Measurements from ENCODE around the gene LNP1.

DNA sequence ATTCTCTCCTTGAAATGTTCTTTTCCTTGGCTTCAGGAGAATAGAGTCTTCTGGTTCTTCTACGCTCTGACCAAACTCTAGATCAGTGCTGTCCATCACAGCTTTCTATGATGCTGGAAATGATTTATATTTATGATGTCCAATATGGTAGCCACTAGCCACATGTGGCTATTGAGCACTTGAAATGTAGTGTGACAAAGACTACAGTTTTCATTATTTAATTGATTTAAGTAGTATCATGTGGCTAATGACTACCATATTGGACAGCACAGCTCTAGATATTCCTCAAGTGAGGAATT is 2.9 kb downstream of the LNP1 start:
- TF ChIP-seq, protein P1, sequence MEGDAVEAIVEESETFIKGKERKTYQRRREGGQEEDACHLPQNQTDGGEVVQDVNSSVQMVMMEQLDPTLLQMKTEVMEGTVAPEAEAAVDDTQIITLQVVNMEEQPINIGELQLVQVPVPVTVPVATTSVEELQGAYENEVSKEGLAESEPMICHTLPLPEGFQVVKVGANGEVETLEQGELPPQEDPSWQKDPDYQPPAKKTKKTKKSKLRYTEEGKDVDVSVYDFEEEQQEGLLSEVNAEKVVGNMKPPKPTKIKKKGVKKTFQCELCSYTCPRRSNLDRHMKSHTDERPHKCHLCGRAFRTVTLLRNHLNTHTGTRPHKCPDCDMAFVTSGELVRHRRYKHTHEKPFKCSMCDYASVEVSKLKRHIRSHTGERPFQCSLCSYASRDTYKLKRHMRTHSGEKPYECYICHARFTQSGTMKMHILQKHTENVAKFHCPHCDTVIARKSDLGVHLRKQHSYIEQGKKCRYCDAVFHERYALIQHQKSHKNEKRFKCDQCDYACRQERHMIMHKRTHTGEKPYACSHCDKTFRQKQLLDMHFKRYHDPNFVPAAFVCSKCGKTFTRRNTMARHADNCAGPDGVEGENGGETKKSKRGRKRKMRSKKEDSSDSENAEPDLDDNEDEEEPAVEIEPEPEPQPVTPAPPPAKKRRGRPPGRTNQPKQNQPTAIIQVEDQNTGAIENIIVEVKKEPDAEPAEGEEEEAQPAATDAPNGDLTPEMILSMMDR (IDR thresholded peaks at IDR 0.05; ENCODE audit: insufficient read depth, low read length, poor library complexity, severe bottlenecking), result no peak
- no peak for TF ChIP-seq EZH2phosphoT487 (conservative IDR thresholded peaks at IDR 0.05; ENCODE audit: low read length)

All from SU-DHL-6 (cell line).